Heart right ventricle (tissue), 16 donors: ENCODE data around the gene SRP9. TPM values are rescaled to one million over a fixed set of nuclear protein-coding genes. Genes with fewer than 3 reads are reported as not detected.

ENCODE experiments used
- ATAC-seq, 8 donors: fragments of 200-7000 bp; cut with Tn5 transposase; one replicate each; pipeline ENCODE4 v1.9.1; 2020; ENCODE audit warnings: mild to moderate bottlenecking in 8 of 8, moderate library complexity in 8 of 8, moderate number of reproducible peaks in 1 of 8
- DNase-seq, 2 donors: peaks; one replicate each; pipeline ENCODE4 v3.0.0-alpha.2; 2020
- H3K27ac ChIP-seq, 10 donors: fragments of 200-600 bp; sonication (generic) in 2 of 10; one replicate each; pipeline versions ENCODE4 v1.5.0 to v1.8.0; 2020 to 2022; ENCODE audit warnings: mild to moderate bottlenecking in 3 of 10
- H3K27me3 ChIP-seq, 7 donors: fragments of 200-600 bp; one replicate each; pipeline ENCODE4 v1.8.0; 2021 to 2022; ENCODE audit warnings: mild to moderate bottlenecking in 2 of 7
- H3K36me3 ChIP-seq, 9 donors: fragments of 200-600 bp; sonication (generic) in 1 of 9; one replicate each; pipeline versions ENCODE4 v1.5.0 to v1.8.0; 2020 to 2022; ENCODE audit warnings: mild to moderate bottlenecking in 2 of 9
- H3K4me1 ChIP-seq, 9 donors: fragments of 200-600 bp; sonication (generic) in 1 of 9; one replicate each; pipeline versions ENCODE4 v1.5.0 to v1.8.0; 2020 to 2022; ENCODE audit warnings: mild to moderate bottlenecking in 4 of 9
- H3K4me3 ChIP-seq, 10 donors: fragments of 200-600 bp; sonication (generic) in 2 of 10; one replicate each; pipeline versions ENCODE4 v1.5.0 to v1.8.0; 2020 to 2022; ENCODE audit warnings: mild to moderate bottlenecking in 7 of 10, moderate library complexity in 2 of 10
- H3K9me3 ChIP-seq, 11 donors: fragments of 200-600 bp in 10 of 11; sonication (generic) in 2 of 11; one replicate each; pipeline versions ENCODE4 v1.5.0 to v1.8.0; 2013 to 2022; ENCODE audit warnings: mild to moderate bottlenecking in 2 of 11, control low read depth in 1 of 11, moderate library complexity in 1 of 11
- WGBS, 2 donors: extraction: QIAGEN DNeasy Blood & Tissue Kit; methylation state at CpG; one replicate each; pipeline ENCODE4 v1.1.7; 2013; ENCODE audit warnings: inconsistent platforms in 1 of 2; 5-methylcytosine and 5-hydroxymethylcytosine counted together
- intact Hi-C, 10 donors: fragments of 100-400 bp; cut with DNase I; formaldehyde crosslinking; loops; one replicate each; pipeline versions ENCODE4 v1.11.1 to v1.14.2; 2022
- polyA plus RNA-seq, 2 donors: library from polyadenylated mRNA; stranded (reverse); fragments of 200-250 nt; gene quantifications; one replicate each; pipeline ENCODE4 v1.2.3, GENCODE V29; 2013
- total RNA-seq, 10 donors: library from RNA; stranded (reverse); fragmentation: NEBNext Ultra II Directional in 3 of 10; extraction: Animal tissue kit (Norgen Biotek cat#: 25700) in 3 of 10; gene quantifications; one replicate each; pipeline versions ENCODE4 v1.2.1 to v1.2.4, GENCODE V29; 2021 to 2023
- TF ChIP-seq, protein P1 (sequence below), 9 donors: fragments of 200-600 bp; sonication (generic) in 2 of 9; IDR thresholded peaks; one replicate each; pipeline versions ENCODE4 v1.5.0 to v1.8.0; 2021 to 2022; ENCODE audit warnings: antibody characterized with exemption in 9 of 9, mild to moderate bottlenecking in 5 of 9, moderate library complexity in 1 of 9
- donor health status: Arrhythmogenic right ventricular cardiomyopathy.
- donor health status: ischemic (EF 13 %, LVEDD 7.1; RV severe dilation, severe dysfunction).
- donor health status: healthy with polysubstance abuse.
- donor health status: DM: no; HTN: yes; CAD: no.
- donor health status: DM: no; HTN: no; CAD: no.
- donor health status: ischemic (EF 25% LVEDD 6.9; RV normal size, moderate dysfunction).
- donor health status: ischemic (EF 25% LVEDD 5.7; RV mildly dilated, moderate dysfunction).
- donor health status: healthy.
- donor health status: DM: yes; HTN: yes; CAD: no.
- donor health status: Ischemic cardiomyopathy.
- donor health status: ischemic (EF 35%, LVEDD 5.7; RV mildly dilated, moderate dysfunction).
- donor health status: nonischemic (EF 11% LVEDD 7.7; RV severe dilation, severe dysfunction).
- donor health status: DM: yes; HTN: yes; CAD: no.
- donor health status: PGD.
- donor health status: ischemic (EF 29% LVEDD 5.4; RV normal size, mild dysfunction).
- donor health status: nonischemic (EF 23%, LVEDD 6.1; RV moderate dilation, normal function).

Gene SRP9
- total and polyA plus RNA-seq, 12 donors, result 121 to 199 (median 173) TPM

DNA sequence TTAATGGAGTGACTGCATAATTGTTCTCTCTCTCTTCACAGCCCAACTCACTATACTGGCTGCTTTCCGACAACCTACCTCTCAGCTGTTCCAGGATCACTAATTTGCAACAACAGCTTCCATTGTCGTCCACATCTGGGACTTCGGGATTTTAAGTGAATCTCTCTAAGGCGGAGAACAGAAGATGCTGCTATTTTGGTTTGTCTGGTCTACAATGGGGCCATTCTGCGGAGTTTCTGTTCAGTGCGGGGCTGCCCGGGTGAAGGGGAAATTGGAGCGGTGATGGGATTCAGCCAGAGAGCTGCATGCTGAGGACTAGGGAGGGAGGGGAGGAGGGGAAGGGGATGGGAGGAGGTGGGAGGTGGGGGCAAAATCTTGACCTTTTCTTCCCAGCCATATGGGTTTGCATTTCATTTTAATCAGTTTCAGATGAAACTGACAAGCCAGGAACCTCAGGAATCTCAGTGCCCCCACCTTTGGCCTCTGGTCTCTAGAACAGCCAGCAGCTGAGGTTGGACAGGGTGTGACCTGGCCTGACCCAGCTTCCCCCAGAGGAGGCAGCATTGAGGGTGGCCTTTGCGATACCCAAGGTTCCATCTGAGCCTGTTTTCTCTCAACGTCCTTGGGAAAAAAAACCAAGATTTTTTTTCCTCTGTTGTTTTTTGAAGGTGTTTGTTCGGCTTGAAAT, 6.9 kb upstream of the SRP9 start:
- ATAC-seq (no peak), DNase-seq (no peak)
- Histone ChIP-seq H3K4me1 (peaks cover 21 to 80% (median 53%) of the 10 kb centered on the region in 9 donors), H3K36me3 (no peaks in the 10 kb centered on the region), H3K27me3 (no peaks in the 10 kb centered on the region), H3K4me3 (no peak overlapping the region), H3K27ac (peak overlapping the region in 2 of 10 donors; percentile 50 to 58), H3K9me3 (no peaks in the 10 kb centered on the region)
- 57 to 61% methylated on average over 11 of the region's 11 CpGs for WGBS, 2 donors
- TF ChIP-seq, protein P1, sequence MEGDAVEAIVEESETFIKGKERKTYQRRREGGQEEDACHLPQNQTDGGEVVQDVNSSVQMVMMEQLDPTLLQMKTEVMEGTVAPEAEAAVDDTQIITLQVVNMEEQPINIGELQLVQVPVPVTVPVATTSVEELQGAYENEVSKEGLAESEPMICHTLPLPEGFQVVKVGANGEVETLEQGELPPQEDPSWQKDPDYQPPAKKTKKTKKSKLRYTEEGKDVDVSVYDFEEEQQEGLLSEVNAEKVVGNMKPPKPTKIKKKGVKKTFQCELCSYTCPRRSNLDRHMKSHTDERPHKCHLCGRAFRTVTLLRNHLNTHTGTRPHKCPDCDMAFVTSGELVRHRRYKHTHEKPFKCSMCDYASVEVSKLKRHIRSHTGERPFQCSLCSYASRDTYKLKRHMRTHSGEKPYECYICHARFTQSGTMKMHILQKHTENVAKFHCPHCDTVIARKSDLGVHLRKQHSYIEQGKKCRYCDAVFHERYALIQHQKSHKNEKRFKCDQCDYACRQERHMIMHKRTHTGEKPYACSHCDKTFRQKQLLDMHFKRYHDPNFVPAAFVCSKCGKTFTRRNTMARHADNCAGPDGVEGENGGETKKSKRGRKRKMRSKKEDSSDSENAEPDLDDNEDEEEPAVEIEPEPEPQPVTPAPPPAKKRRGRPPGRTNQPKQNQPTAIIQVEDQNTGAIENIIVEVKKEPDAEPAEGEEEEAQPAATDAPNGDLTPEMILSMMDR (IDR thresholded peaks at IDR 0.05), result no peak
- intact Hi-C loops, result loop anchor here (5.0 to 10.0 kb wide), 14 partner anchors 33 to 293 kb away; partner anchors contain the start of gene ENAH (in 4 of the 10)

DNA sequence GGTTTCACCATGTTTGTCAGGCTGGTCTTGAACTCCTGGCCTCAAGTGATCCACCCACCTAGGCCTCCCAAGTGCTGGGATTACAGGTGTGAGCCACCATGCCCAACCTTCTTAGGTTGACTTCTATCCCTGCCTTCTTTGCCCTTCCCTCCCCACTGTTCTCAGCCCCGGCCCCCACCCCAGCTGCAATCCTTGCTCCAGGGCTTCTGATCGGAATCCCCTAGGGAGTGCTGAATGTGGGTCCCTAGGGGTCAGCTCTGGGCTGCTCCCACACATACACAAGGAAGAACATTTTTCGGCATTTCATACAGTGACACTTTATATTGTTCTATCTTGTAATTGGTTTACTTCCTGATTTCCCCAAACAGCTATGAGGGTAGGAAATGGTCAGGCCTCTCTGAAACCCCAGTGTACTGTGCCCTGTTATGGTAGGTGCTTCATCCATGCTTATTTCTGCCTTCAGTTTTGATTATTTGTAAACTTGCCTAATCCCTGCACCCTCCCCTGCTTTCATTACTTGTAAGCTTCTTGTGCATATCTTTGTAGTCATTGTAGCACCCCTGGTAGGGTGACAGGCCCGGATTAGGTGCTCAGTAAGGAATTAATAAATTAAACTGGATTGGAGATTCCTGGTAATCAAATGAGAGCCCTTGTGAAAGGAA, 5.8 kb upstream of the SRP9 start:
- TF ChIP-seq, protein P1 (IDR thresholded peaks at IDR 0.05), result no peak
- 53 to 66% methylated on average over 4 of the region's 4 CpGs for WGBS, 2 donors
- peak overlapping the region in 7 of 10 donors; percentile 26 to 67 (median 42) for H3K27ac ChIP-seq

DNA sequence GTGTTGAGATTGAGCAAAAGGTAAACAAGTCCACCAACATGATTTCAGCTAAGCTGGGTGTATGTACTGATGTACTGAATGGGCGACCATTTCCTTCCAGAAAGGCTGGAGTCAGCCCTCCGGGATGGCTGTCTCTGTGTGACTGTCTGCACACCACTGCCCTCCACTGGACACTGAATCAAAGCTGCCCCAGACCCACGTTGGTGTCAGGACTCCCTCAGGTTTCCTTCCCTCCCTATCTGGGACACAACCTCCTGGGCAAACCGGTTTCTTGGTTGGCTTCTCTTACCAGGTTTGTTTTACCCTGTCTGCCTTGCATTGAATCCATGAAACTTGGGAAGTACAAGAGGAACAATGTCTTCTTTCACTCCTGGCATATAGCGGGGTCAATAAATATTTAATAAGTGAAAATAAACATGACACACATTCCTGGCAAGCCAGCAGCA, 5.3 kb upstream of the SRP9 start:
- DNase-seq (peak; percentile 72 to 90), ATAC-seq (peak; percentile 81 to 92 (median 87))
- H3K4me1 ChIP-seq, result peaks cover 19 to 74% (median 52%) of the 10 kb centered on the region in 9 donors
- intact Hi-C loops, result loop anchor here (1.0 to 10.0 kb wide), 19 partner anchors 35 to 298 kb away; partner anchors contain the start of gene ENAH (in 4 of the 10)
- H3K9me3 ChIP-seq, result no peaks in the 10 kb centered on the region
- peak overlapping the region in 7 of 10 donors; percentile 26 to 67 (median 42) for H3K27ac ChIP-seq
- TF ChIP-seq, protein P1 (IDR thresholded peaks at IDR 0.05), result peak; percentile 81 to 94 (median 91)
- no peak overlapping the region for H3K4me3 ChIP-seq
- 19 to 22% methylated on average over 5 of the region's 5 CpGs for WGBS, 2 donors
- H3K27me3 ChIP-seq, result no peaks in the 10 kb centered on the region
- no peaks in the 10 kb centered on the region for H3K36me3 ChIP-seq

More for the DNA sequence above, 5.8 kb upstream of the SRP9 start:
- H3K36me3 ChIP-seq, result no peaks in the 10 kb centered on the region
- H3K9me3 ChIP-seq, result no peaks in the 10 kb centered on the region
- peaks cover 21 to 74% (median 50%) of the 10 kb centered on the region in 9 donors for H3K4me1 ChIP-seq
- intact Hi-C loops, result loop anchor here (1.0 to 10.0 kb wide), 19 partner anchors 34 to 297 kb away; partner anchors contain the start of gene ENAH (in 4 of the 10)
- no peak overlapping the region for H3K4me3 ChIP-seq
- peak in 1 of 8 donors; percentile 6 for ATAC-seq
- no peak for DNase-seq
- H3K27me3 ChIP-seq, result no peaks in the 10 kb centered on the region

DNA sequence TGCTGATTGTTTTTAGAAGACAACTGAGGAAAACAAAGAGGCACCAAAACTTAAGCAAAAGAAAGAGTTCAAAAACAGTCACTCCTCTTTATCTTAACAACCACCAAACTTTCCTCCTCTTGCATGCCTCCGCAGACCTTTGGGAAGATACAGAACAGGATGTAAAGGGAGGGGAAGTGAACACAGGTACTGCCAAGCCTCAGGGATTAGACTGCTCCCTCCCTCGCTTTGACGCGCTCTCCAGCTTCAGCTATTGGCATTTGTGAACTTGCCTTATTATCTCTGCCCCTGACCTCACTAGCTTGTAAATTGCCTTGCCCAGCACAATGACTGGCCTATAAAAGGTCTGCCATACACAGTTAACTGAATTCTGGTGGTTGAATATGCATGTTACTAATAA, 4.8 kb upstream of the SRP9 start:
- ATAC-seq (no peak), DNase-seq (no peak)
- intact Hi-C loops, result loop anchor here (1.0 to 10.0 kb wide), 19 partner anchors 36 to 298 kb away; partner anchors contain the start of gene ENAH (in 4 of the 10)
- TF ChIP-seq, protein P1 (IDR thresholded peaks at IDR 0.05), result no peak
- Histone ChIP-seq H3K27me3 (no peaks in the 10 kb centered on the region), H3K4me3 (no peak overlapping the region), H3K4me1 (peaks cover 13 to 69% (median 48%) of the 10 kb centered on the region in 9 donors), H3K27ac (peak overlapping the region in 2 of 10 donors; percentile 16 to 58), H3K9me3 (no peaks in the 10 kb centered on the region), H3K36me3 (no peaks in the 10 kb centered on the region)
- 63 to 66% methylated on average over 4 of the region's 4 CpGs for WGBS, 2 donors
